Right hindlimb (tissue), 1 donor: ENCODE data around the gene FAM53B.
"Not testable (repeated sequence)": the region's sequence is repeated elsewhere in the genome, so short reads cannot be mapped to it uniquely, and the experiment has no call there.

ENCODE experiments used
- DNase-seq: peaks from one replicate; pipeline ENCODE4 v3.0.0-alpha.2; 2018

The FAM53B gene

GRCh38 chr10:124624466-124624865, 119.7 kb downstream of the FAM53B start:
- no peak for DNase-seq

DNA sequence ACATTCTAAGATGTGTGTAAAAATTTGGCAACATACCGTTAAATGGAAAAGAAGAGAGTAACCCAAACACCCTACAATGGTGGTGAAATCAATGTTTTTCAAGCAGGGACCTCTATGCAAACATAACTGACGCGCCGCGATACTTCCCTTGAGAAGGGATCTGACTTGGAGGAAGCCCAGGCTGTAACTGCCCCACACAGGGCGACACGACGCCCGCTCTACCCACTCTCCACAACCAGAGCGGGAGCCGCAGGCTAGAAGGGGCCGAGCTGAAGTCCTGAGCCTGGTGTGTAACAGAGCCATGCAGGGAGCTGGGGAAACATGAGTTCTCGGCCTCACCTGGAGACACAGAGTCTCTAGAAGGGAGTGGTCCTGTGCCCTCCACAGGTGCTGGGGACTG, 120.2 kb downstream of the FAM53B start:
- no peak for DNase-seq

DNA sequence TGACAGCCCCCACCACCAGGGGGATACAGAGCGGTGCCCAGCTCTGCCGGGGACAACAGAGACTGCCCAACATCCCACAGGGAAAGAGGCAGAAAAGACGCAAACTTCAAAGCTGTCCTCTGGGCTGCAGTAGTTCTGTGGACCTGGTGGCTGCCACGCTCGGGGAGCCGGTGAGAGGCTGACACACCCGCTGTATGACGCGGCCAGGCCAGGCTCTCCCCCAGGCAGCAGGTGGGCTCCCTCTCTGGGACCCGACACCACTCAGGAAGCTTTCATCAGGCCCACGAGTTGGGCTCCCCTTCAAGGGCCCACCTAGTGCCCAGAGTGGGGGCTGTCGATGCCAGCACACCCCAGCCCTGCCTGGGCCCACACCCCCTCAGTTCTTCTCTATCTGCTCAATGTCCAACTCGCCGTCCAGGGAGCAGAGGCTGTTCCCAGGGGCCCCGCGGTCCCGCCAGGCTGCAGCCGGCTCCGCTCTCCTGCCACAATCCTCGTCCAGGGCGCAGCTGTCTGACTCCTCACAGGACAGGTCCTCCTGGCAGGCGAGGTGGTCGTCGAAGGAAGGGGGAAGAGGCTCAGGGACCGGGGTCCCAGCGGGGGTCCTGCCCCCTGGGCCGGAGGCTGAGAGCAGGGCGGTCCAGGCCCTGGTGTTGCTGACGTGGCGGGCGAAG, 121.2 kb downstream of the FAM53B start:
- DNase-seq, result no peak

- no peak for DNase-seq
Observed at GRCh38 chr10:124622158-124622557, 122.0 kb downstream of the FAM53B start.

GRCh38 chr10:124621637-124622036, 122.5 kb downstream of the FAM53B start:
- DNase-seq, result no peak

- no peak for DNase-seq
Observed at GRCh38 chr10:124619802-124620490, 124.2 kb downstream of the FAM53B start.

GRCh38 chr10:124619195-124619594, 125.0 kb downstream of the FAM53B start:
- DNase-seq, result no peak

DNA sequence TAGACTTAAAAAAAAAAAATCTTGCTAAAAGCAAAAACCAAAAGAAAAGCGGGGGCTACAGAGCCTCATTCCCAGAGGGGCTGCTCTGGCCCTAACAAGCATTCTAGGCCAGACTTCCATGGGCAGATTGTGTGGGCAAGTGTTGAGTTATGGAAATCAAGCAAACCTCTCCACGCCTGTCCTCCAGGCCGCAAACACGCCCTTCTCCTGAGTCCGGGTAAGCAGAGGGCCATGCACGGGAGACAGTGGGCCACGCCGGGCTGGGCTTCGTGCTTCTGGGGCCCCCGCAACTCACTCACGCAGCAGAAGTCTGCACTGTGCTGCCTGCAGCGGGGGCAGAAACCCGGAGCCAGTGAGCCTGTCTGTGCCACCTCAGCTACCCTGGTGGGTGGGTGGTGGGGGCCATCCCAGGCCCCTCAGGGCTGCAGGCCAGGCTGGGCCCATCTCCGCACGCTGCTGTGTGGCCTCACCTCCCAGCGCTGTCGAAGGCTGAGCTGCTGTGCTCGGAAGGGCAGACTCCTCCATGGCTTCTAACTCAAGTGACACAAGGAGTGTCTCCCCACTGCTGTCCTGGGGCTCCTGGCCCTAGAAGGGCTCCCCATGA, 125.6 kb downstream of the FAM53B start:
- DNase-seq, result no peak

DNA sequence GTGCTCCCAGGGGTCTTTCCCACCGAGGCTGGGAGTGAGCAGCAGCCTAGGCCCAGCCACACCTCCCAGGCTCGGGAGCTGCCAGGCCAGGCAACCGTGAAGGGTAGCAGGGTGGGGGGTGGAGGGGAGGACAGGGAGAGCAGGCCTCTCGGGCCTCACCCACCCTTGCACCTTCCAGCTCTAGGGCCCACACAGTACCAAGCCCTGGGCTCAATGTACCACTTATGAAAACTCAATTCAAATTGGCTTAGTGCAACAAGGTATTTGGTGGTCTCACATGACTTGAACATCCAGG, 127.4 kb downstream of the FAM53B start:
- no peak for DNase-seq

DNA sequence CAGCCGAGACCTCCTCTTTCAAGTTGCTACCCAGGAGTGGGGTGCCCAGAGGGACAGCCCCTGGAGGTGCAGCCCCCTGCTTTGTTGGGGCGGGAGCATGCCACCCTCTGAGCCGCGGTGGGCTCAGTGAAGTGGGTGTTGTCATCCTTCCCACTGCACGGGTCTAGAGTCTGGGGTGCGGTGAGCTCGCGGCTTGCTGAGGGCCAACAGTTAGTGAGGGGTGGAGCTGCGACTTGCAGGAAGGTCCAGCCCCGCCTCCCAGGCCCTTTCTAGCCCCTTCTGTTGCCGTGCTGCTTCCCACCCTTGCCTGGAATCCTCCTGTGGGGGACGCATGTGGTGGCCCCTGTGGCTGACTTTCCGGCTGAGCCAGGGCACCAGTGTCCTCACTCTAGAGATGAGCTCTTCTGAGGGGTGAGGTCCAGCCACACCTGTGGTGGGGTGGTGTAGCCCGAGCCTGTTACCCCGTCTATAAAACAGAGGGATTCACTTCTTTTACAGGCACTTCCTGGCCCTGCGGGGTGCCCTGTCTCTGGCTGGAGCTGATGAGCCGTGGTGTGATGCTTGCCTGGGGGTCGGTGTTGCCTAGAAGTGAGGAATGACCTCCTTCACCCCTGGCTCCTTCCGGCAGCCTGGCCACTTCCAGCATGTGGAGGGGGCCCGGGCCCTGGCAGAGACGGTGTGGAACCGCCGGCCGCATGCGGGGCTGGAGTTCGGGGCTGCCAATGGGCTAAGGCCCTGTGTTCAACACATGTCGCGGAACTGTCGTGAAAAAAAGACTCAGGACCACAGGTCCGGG, 127.9 kb downstream of the FAM53B start:
- DNase-seq, result no peak

- DNase-seq, result no peak
Observed at GRCh38 chr10:124615259-124615658, 128.9 kb downstream of the FAM53B start.

GRCh38 chr10:124614003-124614659, 130.0 kb downstream of the FAM53B start:
- DNase-seq, result no peak

GRCh38 chr10:124612611-124613498, 131.3 kb downstream of the FAM53B start:
- peak; percentile 67 for DNase-seq

- DNase-seq, result no peak
Observed at GRCh38 chr10:124611738-124612137, 132.4 kb downstream of the FAM53B start.

DNA sequence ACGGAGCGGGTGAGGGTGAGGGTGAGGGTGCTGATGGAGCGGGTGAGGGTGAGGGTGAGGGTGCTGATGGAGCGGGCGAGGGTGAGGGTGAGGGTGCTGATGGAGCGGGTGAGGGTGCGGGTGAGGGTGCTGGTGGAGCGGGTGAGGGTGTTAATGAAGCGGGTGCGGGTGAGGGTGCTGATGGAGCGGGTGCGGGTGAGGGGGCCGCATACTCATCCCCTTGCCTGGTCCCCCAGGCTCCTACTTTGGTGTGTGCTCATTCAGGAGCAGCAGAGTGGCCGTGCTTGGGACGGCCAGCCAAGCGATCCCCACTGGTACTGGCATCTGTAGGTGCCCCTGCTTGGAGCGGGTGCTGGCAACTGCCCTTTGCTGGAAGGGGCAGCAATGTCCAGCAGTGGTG, 133.3 kb downstream of the FAM53B start:
- not testable (repeated sequence) for DNase-seq

- DNase-seq, result not testable (repeated sequence)
Observed at GRCh38 chr10:124610186-124610585, 134.0 kb downstream of the FAM53B start.

DNA sequence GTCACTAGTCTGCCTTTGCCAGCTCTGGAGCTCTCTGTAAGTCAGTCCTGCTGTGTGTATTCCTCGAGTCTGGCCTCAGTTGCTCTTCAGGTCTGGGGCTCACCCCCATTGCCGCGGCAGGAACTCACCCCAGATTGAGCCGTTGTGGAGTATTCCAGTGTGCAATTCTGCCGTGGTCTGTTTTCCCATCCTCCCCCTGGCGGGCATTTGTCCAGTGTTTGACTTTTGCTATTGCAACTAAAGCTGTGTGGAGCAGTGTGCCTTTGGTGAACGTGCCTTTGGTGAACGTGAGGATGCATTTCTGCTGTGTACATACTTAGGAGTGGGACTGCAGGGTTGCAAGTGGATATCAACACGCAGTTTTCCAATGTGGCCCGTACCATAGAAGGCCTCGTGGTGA, 134.5 kb downstream of the FAM53B start:
- no peak for DNase-seq

- no peak for DNase-seq
Observed at GRCh38 chr10:124608093-124608721, 136.0 kb downstream of the FAM53B start.

DNA sequence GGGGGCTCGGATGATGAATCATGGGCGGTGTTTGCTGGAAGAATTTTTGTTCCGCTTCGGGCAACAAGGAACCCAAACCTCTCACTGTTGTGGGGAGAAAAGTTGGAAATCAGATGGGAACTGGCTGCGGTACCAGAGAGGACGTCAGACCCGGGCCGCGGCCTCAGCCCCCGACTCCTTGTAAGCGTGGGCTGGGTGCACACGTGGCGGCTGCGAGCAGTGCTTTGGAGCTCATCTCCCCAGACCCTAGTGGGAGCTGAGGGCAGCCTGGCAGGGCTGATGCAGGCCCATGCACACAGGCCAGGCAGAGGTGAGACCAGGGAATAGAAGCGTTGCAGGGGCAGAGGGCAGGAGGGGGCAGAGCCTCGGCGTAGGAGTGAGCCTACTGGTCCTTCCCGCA, 136.5 kb downstream of the FAM53B start:
- no peak for DNase-seq

- DNase-seq, result no peak
Observed at GRCh38 chr10:124606822-124607221, 137.4 kb downstream of the FAM53B start.
